Prostate gland (tissue), 2 donors: ENCODE results near the gene SH2B3. TPM values are rescaled to one million over a fixed set of nuclear protein-coding genes. Genes with fewer than 3 reads are reported as not detected.

ENCODE experiments used
- DNase-seq: peaks from one replicate; pipeline ENCODE4 v3.0.0-alpha.2; 2019; ENCODE audit warnings: low spot score
- H3K27ac ChIP-seq, 2 donors: fragments of 200-600 bp; sonication (generic); 2 replicates each; pipeline ENCODE4 v1.5.1; 2017 to 2019
- H3K27me3 ChIP-seq: fragments of 200-600 bp; sonication (generic); replicated peaks from 2 replicates; pipeline ENCODE4 v1.5.1; 2019; ENCODE audit not compliant: insufficient read depth
- H3K36me3 ChIP-seq, 2 donors: fragments of 200-600 bp; sonication (generic); 1 replicate in 1 of 2; 2 replicates in 1 of 2; pipeline versions ENCODE4 v1.5.1 to v1.8.1; 2017 to 2019
- H3K4me1 ChIP-seq: fragments of 200-600 bp; sonication (generic); replicated peaks from 2 replicates; pipeline ENCODE4 v1.5.1; 2019
- H3K4me3 ChIP-seq, 2 donors: fragments of 200-600 bp; sonication (generic); 2 replicates each; pipeline ENCODE4 v1.5.1; 2017 to 2019
- H3K9me3 ChIP-seq: fragments of 200-600 bp; sonication (generic); 2 replicates; pipeline ENCODE4 v1.5.1; 2017
- POLR2A ChIP-seq: fragments of 450-650 bp; IDR thresholded peaks from one replicate; pipeline ENCODE4 v1.6.1; 2016; ENCODE audit warnings: antibody characterized with exemption, mild to moderate bottlenecking
- POLR2AphosphoS5 ChIP-seq: sonication (generic); formaldehyde crosslinking; IDR thresholded peaks from one replicate; pipeline ENCODE4 v1.6.1; 2017; ENCODE audit warnings: antibody characterized with exemption
- WGBS: methylation state at CpG from one replicate; pipeline ENCODE4 v1.1.5; 2018; 5-methylcytosine and 5-hydroxymethylcytosine counted together
- intact Hi-C: fragments of 100-400 bp; cut with DNase I; formaldehyde crosslinking; loops from one replicate; pipeline ENCODE4 v1.14.2; 2022
- total RNA-seq, 2 donors: library from RNA; depleted of rRNA; stranded (reverse); fragments of >200 nt; gene quantifications; one replicate each; pipeline ENCODE4 v1.1.0, GENCODE V29; 2016
- TF ChIP-seq, protein P1 (sequence below), 4 experiments: fragments of 200-600 bp in 2 of 4; fragments of 450-650 bp in 2 of 4; sonication (generic) in 2 of 4; IDR thresholded peaks; 1 replicate in 3 of 4; 2 replicates in 1 of 4; pipeline ENCODE4 v1.5.1; 2016 to 2019; ENCODE audit warnings: antibody characterized with exemption in 4 of 4, mild to moderate bottlenecking in 2 of 4, moderate library complexity in 2 of 4

The SH2B3 gene
- total RNA-seq, 2 donors from 2014 or later: 13.3 to 34.8 TPM

DNA sequence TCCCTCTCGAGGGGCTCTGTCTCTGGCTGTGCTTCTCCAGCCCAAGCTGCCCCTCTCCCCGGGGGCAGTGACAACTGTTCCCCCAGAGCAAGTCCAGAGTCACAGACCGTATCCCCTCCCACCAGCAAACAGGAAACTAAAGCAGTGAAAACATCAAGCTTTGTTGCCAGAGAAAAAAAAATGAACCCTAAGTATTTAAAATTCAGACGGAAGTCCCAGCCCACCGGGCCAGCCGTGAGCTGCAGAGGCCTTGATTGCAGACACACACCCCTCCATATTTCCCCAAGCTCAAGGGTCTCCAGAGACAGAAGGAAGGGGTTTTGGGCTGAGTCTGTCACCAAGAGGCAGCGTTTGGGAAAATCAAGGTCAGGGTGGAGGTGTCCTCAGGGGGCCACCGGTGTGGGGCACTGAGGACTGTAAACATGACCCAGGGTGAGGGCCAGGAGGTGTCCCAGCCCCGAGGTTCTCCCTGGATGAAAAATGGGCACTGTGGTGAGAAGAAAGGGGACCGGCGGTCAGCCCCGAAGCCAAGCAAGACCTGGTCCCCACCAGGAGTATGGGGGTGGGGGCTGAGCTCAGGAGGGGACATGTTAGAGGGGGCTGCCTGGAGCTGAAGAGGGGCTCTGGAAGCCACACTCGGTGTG, 44.5 kb upstream of the SH2B3 start:
- no peaks in the 10 kb centered on the region for H3K36me3 ChIP-seq
- no peak overlapping the region for H3K27ac ChIP-seq
- H3K9me3 ChIP-seq: no peaks in the 10 kb centered on the region
- intact Hi-C loops: no loop called here
- TF ChIP-seq, protein P1, sequence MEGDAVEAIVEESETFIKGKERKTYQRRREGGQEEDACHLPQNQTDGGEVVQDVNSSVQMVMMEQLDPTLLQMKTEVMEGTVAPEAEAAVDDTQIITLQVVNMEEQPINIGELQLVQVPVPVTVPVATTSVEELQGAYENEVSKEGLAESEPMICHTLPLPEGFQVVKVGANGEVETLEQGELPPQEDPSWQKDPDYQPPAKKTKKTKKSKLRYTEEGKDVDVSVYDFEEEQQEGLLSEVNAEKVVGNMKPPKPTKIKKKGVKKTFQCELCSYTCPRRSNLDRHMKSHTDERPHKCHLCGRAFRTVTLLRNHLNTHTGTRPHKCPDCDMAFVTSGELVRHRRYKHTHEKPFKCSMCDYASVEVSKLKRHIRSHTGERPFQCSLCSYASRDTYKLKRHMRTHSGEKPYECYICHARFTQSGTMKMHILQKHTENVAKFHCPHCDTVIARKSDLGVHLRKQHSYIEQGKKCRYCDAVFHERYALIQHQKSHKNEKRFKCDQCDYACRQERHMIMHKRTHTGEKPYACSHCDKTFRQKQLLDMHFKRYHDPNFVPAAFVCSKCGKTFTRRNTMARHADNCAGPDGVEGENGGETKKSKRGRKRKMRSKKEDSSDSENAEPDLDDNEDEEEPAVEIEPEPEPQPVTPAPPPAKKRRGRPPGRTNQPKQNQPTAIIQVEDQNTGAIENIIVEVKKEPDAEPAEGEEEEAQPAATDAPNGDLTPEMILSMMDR (IDR thresholded peaks at IDR 0.05): no peak
- no peak for TF ChIP-seq POLR2A
- no peak for TF ChIP-seq POLR2AphosphoS5
- H3K27me3 ChIP-seq: no peaks in the 10 kb centered on the region
- H3K4me1 ChIP-seq: no peaks in the 10 kb centered on the region
- DNase-seq: no peak
- no peak overlapping the region for H3K4me3 ChIP-seq
- WGBS: 63% methylated on average over 13 of the region's 13 CpGs

DNA sequence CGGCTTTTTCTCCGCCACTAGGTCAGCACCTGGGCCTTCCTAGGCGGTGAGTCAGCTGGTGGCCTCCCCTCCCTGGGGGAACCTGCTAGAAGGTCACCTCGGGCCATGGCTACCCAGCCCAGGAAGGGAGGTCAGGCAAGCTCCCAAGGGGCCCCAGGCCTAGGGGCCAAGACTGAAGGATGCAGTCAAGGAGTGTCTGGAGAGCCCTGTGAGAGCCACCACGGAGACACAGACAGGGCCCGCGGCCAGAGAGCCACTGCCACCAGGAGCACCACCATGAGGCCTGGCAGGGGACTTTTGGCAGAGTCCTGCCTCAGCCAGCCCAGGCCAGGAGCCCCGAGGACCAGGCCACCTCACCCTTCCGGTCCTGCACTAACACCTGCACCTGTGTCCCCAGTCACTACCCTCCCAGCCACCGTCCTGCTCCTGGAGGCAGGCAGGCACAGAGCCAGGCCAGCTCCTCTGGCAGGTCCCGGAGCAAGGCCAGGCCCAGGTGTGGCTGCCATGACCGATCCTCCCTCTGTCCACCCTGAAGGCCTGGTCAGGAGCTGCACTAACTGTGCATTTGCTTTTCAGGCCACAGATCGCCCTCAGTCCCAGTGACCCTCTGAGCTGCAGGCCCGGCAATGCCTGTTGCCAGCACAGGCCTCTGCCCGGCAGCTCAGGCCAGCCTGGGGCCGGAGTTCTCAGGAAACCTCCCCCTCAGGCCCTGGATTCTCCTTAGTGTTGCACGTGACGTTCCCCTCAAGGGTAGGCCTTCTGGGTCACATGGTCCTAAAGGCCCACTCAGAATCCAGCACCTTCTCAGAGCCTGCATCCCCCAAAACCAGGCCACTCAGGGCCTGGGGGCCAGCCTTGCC, 43.8 kb upstream of the SH2B3 start:
- no peaks in the 10 kb centered on the region for H3K36me3 ChIP-seq
- H3K4me1 ChIP-seq: no peaks in the 10 kb centered on the region
- no peak overlapping the region for H3K4me3 ChIP-seq
- no peaks in the 10 kb centered on the region for H3K9me3 ChIP-seq
- WGBS: 79% methylated on average over 18 of the region's 18 CpGs
- DNase-seq: no peak
- intact Hi-C loops: no loop called here
- H3K27ac ChIP-seq: no peak overlapping the region
- no peaks in the 10 kb centered on the region for H3K27me3 ChIP-seq
- TF ChIP-seq POLR2AphosphoS5 (no peak), POLR2A (no peak)

DNA sequence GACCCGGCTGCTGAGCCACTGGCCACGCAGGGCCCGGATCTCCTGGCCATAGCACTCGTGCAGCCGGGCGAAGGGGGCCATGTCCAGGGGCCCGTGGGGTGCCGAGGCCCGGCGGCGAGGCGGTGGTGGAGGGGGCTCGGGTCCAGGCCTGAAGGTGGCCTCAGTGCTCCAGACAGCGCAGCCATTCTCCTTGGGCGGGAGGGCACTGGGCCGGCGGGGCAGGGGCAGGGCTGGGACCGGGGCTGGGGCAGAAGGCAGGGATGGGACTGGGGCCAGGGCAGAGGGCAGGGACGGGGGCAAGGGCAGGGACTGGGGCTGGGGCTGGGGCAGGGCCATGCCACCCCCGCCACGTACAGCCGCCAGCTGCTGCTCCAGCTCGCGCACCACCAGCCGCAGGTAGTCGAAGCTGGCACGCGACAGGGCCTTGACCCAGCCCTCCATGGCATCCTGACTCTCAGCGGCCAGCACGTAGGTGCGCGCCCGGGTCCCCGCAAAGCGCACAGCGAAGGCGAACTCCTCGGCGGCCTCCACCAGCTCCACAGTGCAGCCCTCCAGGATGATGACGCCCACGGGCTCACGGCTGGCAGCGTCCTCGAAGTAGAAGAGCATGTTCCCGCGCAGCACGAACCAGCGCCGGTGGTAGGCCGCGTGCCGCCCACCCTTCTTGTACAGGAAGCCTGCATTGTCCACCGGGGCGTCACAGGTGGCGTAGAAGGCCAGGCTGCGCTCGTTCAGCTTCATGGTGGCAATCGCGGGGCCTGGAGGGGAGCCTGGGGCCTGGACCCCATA, 42.8 kb upstream of the SH2B3 start:
- Histone ChIP-seq H3K4me1 (no peaks in the 10 kb centered on the region), H3K27ac (no peak overlapping the region), H3K27me3 (no peaks in the 10 kb centered on the region), H3K36me3 (no peaks in the 10 kb centered on the region), H3K4me3 (no peak overlapping the region), H3K9me3 (no peaks in the 10 kb centered on the region)
- no peak for DNase-seq
- TF ChIP-seq POLR2AphosphoS5: no peak
- TF ChIP-seq POLR2A: no peak
- TF ChIP-seq, protein P1 (IDR thresholded peaks at IDR 0.05): no peak
- intact Hi-C loops: no loop called here
- WGBS: 90% methylated on average over 21 of the region's 59 CpGs

DNA sequence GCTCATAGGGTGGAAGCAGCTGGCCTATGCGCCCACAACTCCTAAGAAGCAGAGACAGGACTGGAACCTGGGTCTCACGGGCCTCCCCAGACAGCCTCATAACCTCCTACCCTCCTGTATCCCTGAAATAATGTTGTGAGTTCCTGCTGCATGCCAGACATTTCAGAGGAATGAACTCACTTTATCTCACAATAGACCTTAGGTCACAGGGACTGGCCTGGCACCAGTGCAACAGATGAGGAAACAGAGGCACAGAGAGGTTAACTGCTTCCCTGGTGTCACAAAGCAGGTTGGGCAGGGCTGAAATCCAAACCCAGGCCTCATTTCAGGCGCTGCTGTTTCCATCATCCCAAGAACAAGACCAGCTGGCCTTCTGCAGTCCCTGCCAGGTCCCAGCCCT, 42.1 kb upstream of the SH2B3 start:
- 89% methylated on average over 3 of the region's 3 CpGs for WGBS
- H3K4me1 ChIP-seq: no peaks in the 10 kb centered on the region
- intact Hi-C loops: no loop called here

More for the DNA sequence above, 42.1 kb upstream of the SH2B3 start:
- no peak overlapping the region for H3K4me3 ChIP-seq
- TF ChIP-seq, protein P1 (IDR thresholded peaks at IDR 0.05): no peak
- TF ChIP-seq POLR2A (no peak), POLR2AphosphoS5 (no peak)
- no peak for DNase-seq
- no peak overlapping the region for H3K27ac ChIP-seq
- H3K36me3 ChIP-seq: no peaks in the 10 kb centered on the region
- no peaks in the 10 kb centered on the region for H3K27me3 ChIP-seq
- no peaks in the 10 kb centered on the region for H3K9me3 ChIP-seq
